Measurements from ENCODE around the gene SYT12.

DNA sequence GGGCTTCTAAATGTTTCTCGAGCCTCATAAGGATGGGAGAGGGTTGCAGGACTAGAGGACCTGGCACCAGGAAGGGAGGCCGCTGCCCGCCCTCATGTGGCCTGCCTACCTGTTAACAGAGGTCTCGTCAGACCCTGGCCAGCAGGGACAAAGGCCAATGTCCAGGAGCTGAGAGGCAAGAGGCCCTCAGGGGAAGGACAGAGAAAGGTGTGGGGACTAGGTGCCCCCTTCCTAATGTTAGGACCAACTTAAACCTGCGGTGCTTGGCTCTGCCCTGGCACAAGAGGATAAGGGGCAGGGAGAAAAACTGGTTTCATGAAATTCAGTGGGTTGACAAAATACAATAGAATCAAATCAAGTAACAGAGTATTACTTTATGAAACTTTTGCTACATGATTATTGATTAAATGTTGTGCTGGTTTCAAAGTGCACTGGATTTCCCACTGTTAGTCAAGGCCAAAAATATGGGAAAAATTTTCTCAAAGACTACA lies 20.0 kb upstream of the SYT12 start:
- TF ChIP-seq, protein P1, sequence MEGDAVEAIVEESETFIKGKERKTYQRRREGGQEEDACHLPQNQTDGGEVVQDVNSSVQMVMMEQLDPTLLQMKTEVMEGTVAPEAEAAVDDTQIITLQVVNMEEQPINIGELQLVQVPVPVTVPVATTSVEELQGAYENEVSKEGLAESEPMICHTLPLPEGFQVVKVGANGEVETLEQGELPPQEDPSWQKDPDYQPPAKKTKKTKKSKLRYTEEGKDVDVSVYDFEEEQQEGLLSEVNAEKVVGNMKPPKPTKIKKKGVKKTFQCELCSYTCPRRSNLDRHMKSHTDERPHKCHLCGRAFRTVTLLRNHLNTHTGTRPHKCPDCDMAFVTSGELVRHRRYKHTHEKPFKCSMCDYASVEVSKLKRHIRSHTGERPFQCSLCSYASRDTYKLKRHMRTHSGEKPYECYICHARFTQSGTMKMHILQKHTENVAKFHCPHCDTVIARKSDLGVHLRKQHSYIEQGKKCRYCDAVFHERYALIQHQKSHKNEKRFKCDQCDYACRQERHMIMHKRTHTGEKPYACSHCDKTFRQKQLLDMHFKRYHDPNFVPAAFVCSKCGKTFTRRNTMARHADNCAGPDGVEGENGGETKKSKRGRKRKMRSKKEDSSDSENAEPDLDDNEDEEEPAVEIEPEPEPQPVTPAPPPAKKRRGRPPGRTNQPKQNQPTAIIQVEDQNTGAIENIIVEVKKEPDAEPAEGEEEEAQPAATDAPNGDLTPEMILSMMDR (IDR thresholded peaks at IDR 0.05; ENCODE audit: insufficient read depth, low read length, poor library complexity, severe bottlenecking) = no peak
- no peak for TF ChIP-seq EZH2phosphoT487 (conservative IDR thresholded peaks at IDR 0.05; ENCODE audit: low read length)

Data from SU-DHL-6 (cell line).